IPS DF 6.9 (cell line): ENCODE results near the gene ZNF839.
"Not testable (repeated sequence)": the region's sequence is repeated elsewhere in the genome, so short reads cannot be mapped to it uniquely, and the experiment has no call there.

Source experiments
- DNase-seq: peaks from one replicate; pipeline ENCODE4 v3.0.0-alpha.2; 2013; ENCODE audit warnings: low read depth, low spot score
- H3K27ac ChIP-seq: one replicate; pipeline ENCODE4 v1.5.1; 2013; ENCODE audit warnings: low read length, control low read depth
- H3K27me3 ChIP-seq: 2 replicates; pipeline ENCODE4 v1.6.1; 2013; ENCODE audit warnings: mild to moderate bottlenecking, low read length; ENCODE audit not compliant: control insufficient read depth, insufficient read depth
- H3K36me3 ChIP-seq: 2 replicates; pipeline ENCODE4 v1.6.1; 2013; ENCODE audit warnings: low read length; ENCODE audit not compliant: control insufficient read depth, insufficient read depth
- H3K4me1 ChIP-seq: 2 replicates; pipeline ENCODE4 v1.6.1; 2013; ENCODE audit warnings: low read length; ENCODE audit not compliant: control insufficient read depth, insufficient read depth
- H3K4me3 ChIP-seq: 2 replicates; pipeline ENCODE4 v1.5.1; 2013; ENCODE audit warnings: mild to moderate bottlenecking, low read length
- H3K9me3 ChIP-seq: 2 replicates; pipeline ENCODE4 v1.6.1; 2013; ENCODE audit warnings: low read length, inconsistent platforms; ENCODE audit not compliant: control insufficient read depth, insufficient read depth
- WGBS: extraction: QIAGEN DNeasy Blood & Tissue Kit; methylation state at CpG from one replicate; pipeline ENCODE4 v1.1.7; 2013; ENCODE audit warnings: mixed read lengths, missing lambda C conversion rate; ENCODE audit not compliant: insufficient read length, insufficient coverage; 5-methylcytosine and 5-hydroxymethylcytosine counted together

ZNF839 gene

DNA sequence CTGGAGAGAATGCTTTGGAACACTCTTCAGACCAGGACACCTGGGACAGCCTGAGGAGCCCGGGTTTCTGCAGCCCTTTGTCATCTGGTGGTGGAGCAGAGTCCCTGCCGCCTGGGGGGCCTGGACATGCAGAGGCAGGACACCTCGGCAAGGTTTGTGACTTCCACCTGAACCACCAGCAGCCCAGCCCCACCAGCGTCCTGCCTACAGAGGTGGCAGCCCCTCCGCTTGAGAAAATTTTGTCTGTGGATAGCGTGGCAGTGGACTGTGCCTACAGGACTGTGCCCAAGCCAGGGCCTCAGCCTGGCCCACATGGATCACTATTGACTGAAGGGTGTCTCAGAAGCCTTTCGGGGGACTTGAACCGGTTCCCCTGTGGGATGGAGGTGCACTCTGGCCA is 22.0 kb downstream of the ZNF839 start:
- WGBS, result no CpG with 5 or more reads among the region's 8 CpGs
- H3K27me3 ChIP-seq, result no peaks in the 10 kb centered on the region
- no peaks in the 10 kb centered on the region for H3K9me3 ChIP-seq
- H3K4me3 ChIP-seq, result no peak overlapping the region
- 0 out of 2 replicates have a peak, but pooled peaks cover 3% of the 10 kb centered on the region for H3K36me3 ChIP-seq
- H3K4me1 ChIP-seq, result no peaks in the 10 kb centered on the region; the same call in 1 of the 2 replicates
- H3K27ac ChIP-seq, result no peak overlapping the region
- no peak for DNase-seq

DNA sequence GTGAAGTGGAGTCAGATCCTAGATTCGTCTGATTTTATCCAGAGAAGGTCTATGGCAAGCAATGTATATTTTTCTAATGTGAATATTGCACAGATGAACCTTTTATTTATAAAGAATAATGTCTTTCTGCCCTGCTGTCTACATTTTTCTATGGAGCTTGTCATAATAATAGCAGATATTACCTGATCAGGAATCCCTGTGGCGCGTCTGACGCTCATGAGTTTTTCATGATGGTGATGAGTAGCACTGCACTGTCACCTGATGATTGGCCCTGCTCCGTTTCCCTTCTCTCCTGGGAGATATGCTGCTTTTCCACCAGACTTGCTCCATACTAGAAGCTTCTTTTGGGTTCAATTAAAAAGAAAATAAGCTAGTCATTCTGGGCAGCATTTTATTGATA is 22.7 kb downstream of the ZNF839 start:
- 0 out of 2 replicates have a peak, but pooled peaks cover 3% of the 10 kb centered on the region for H3K36me3 ChIP-seq
- WGBS, result no CpG with 5 or more reads among the region's 5 CpGs
- no peak for DNase-seq

GRCh38 chr14:102344084-102344483 is 24.5 kb downstream of the ZNF839 start:
- no peak for DNase-seq
- Histone ChIP-seq H3K27me3 (no peaks in the 10 kb centered on the region), H3K9me3 (no peaks in the 10 kb centered on the region), H3K36me3 (peaks cover 7% of the 10 kb centered on the region; the same call in 1 of the 2 replicates), H3K27ac (no peak overlapping the region), H3K4me1 (no peaks in the 10 kb centered on the region; the same call in 1 of the 2 replicates), H3K4me3 (no peak overlapping the region)
- WGBS, result no CpG with 5 or more reads among the region's 7 CpGs

More for the DNA sequence above, 22.7 kb downstream of the ZNF839 start:
- no peak overlapping the region for H3K4me3 ChIP-seq
- H3K27me3 ChIP-seq, result no peaks in the 10 kb centered on the region
- no peaks in the 10 kb centered on the region; the same call in 1 of the 2 replicates for H3K4me1 ChIP-seq
- H3K9me3 ChIP-seq, result no peaks in the 10 kb centered on the region
- no peak overlapping the region for H3K27ac ChIP-seq

DNA sequence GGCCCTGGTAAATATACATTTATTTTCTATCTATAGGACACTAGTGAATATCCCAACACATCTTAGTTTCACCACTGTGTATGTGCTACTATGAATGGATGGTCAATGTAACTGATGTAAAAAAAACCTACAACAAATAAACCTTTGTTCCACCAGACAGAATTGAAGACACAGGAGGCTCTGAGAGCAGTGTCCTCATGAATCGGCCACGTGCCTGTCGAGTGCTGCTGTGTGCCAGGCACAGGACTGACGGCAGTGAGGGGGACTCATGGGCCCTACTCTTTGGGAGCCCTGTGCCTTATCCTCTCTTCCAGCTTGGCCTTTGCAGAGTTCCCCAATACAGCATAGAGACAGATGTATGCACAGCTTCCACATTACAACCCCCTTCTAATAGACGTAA is 24.9 kb downstream of the ZNF839 start:
- no peak for DNase-seq
- peaks cover 7% of the 10 kb centered on the region; the same call in 1 of the 2 replicates for H3K36me3 ChIP-seq
- no peak overlapping the region for H3K4me3 ChIP-seq
- no peaks in the 10 kb centered on the region for H3K9me3 ChIP-seq
- no peaks in the 10 kb centered on the region; the same call in 1 of the 2 replicates for H3K4me1 ChIP-seq
- no CpG with 5 or more reads among the region's 5 CpGs for WGBS
- H3K27ac ChIP-seq, result no peak overlapping the region
- H3K27me3 ChIP-seq, result no peaks in the 10 kb centered on the region

- Histone ChIP-seq H3K4me1 (no peaks in the 10 kb centered on the region; the same call in 1 of the 2 replicates), H3K27me3 (no peaks in the 10 kb centered on the region), H3K4me3 (no peak overlapping the region), H3K9me3 (no peaks in the 10 kb centered on the region), H3K27ac (no peak overlapping the region), H3K36me3 (peaks cover 7% of the 10 kb centered on the region; the same call in 1 of the 2 replicates)
- no peak for DNase-seq
- no CpG with 5 or more reads among the region's 3 CpGs for WGBS
Observed at GRCh38 chr14:102345232-102345631, 25.7 kb downstream of the ZNF839 start.

DNA sequence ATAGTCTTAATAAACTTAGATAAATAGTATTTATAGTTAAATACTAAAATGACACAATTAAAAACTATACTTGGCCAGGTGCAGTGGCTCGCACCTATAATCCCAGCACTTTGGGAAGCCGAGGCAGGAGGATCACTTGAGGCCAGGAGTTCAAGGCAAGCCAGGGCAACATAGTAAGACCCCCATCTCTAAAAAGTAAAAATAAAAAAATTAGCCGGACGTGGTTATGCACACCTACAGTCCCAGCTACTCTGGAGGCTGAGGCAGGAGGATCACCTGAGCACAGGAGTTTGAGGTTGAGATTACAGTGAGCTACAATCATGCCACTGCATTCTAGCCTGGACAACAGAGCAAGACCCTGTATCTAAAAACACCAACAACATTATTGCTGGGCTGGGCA is 27.1 kb downstream of the ZNF839 start:
- H3K4me3 ChIP-seq, result no peak overlapping the region
- DNase-seq, result no peak
- no peak overlapping the region for H3K27ac ChIP-seq
- H3K27me3 ChIP-seq, result no peaks in the 10 kb centered on the region
- no peaks in the 10 kb centered on the region; the same call in 1 of the 2 replicates for H3K4me1 ChIP-seq
- H3K9me3 ChIP-seq, result no peaks in the 10 kb centered on the region
- peaks cover 7% of the 10 kb centered on the region; the same call in 1 of the 2 replicates for H3K36me3 ChIP-seq
- WGBS, result no CpG with 5 or more reads among the region's 4 CpGs

- H3K9me3 ChIP-seq, result no peaks in the 10 kb centered on the region
- no peak overlapping the region for H3K27ac ChIP-seq
- no peaks in the 10 kb centered on the region for H3K4me1 ChIP-seq
- H3K36me3 ChIP-seq, result peaks cover 7% of the 10 kb centered on the region; the same call in 1 of the 2 replicates
- no peaks in the 10 kb centered on the region for H3K27me3 ChIP-seq
- no peak overlapping the region for H3K4me3 ChIP-seq
- no CpG with 5 or more reads among the region's 16 CpGs for WGBS
- no peak for DNase-seq
Observed at GRCh38 chr14:102348376-102348775, 28.8 kb downstream of the ZNF839 start.

GRCh38 chr14:102351023-102351422 is 31.5 kb downstream of the ZNF839 start:
- H3K27me3 ChIP-seq, result no peaks in the 10 kb centered on the region
- WGBS, result no CpG with 5 or more reads among the region's 10 CpGs
- H3K4me3 ChIP-seq, result no peak overlapping the region
- DNase-seq, result no peak
- H3K9me3 ChIP-seq, result no peaks in the 10 kb centered on the region
- no peak overlapping the region for H3K27ac ChIP-seq
- H3K36me3 ChIP-seq, result peaks cover 4% of the 10 kb centered on the region
- H3K4me1 ChIP-seq, result no peaks in the 10 kb centered on the region

- not testable (repeated sequence) for H3K36me3 ChIP-seq, DNase-seq, H3K9me3 ChIP-seq, H3K27ac ChIP-seq, H3K27me3 ChIP-seq, H3K4me3 ChIP-seq, H3K4me1 ChIP-seq
- WGBS, result no CpG with 5 or more reads among the region's 9 CpGs
Observed at GRCh38 chr14:102351593-102351992, 32.0 kb downstream of the ZNF839 start.

DNA sequence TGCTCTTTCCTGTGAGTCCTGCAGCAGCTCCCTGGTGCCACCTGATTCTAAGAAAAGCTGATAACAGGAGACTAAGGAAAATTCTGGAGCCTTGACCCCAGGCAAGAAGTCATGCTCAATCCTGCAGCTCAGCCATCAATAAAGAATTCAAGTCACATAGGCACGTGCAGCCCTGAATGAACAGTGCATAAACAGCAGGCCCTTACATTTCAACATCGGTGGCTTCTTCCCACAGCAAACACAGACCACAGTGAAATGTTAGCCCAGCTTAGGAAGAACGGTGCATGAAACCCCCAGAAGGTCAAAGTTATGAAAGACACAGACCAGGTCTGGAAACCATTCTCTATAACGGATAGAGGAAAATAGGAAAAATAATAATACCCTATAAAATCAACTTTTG is 32.7 kb downstream of the ZNF839 start:
- whole genome bisulfite sequencing, result no CpG with 5 or more reads among the region's 4 CpGs
- Histone ChIP-seq H3K27ac (no peak overlapping the region), H3K36me3 (peaks cover 4% of the 10 kb centered on the region), H3K4me3 (no peak overlapping the region), H3K9me3 (no peaks in the 10 kb centered on the region), H3K27me3 (no peaks in the 10 kb centered on the region), H3K4me1 (no peaks in the 10 kb centered on the region)
- DNase-seq, result no peak

- Histone ChIP-seq H3K27ac (no peak overlapping the region), H3K27me3 (no peaks in the 10 kb centered on the region), H3K36me3 (peaks cover 3% of the 10 kb centered on the region), H3K9me3 (no peaks in the 10 kb centered on the region), H3K4me3 (no peak overlapping the region), H3K4me1 (no peaks in the 10 kb centered on the region)
- no CpG with 5 or more reads among the region's 8 CpGs for WGBS
- DNase-seq, result no peak
Observed at GRCh38 chr14:102353126-102353619, 33.6 kb downstream of the ZNF839 start.
